ENCODE data around the gene ATP8B4. TPM values are rescaled to one million over a fixed set of nuclear protein-coding genes. Genes with fewer than 3 reads are reported as not detected.

Gene ATP8B4
- total RNA-seq, 1 experiment from 2014 or later, result not detected

- Histone ChIP-seq H2AFZ (ENCODE audit: low read length) (no peak overlapping the region), H3K4me1 (ENCODE audit: insufficient read depth, low read length) (0 out of 2 replicates have a peak, but pooled peaks cover 4% of the 10 kb centered on the region), H3K4me2 (ENCODE audit: low read length) (no peak overlapping the region), H3K9me3 (ENCODE audit: low read length) (no peaks in the 10 kb centered on the region), H4K20me1 (ENCODE audit: low read length) (no peaks in the 10 kb centered on the region), H3K36me3 (ENCODE audit: low read depth, low read length) (no peaks in the 10 kb centered on the region), H3K27me3 (ENCODE audit: low read length) (no peaks in the 10 kb centered on the region), H3K4me3 (ENCODE audit: low read length) (no peak overlapping the region), H3F3A (ENCODE audit: low read length, unreplicated experiment) (no peaks in the 10 kb centered on the region), H3K9ac (ENCODE audit: low read length) (no peak overlapping the region), H3K9me2 (replicated peaks; ENCODE audit: low read length) (no peaks in the 10 kb centered on the region), H3K79me2 (ENCODE audit: low read length) (no peaks in the 10 kb centered on the region), H3K27ac (ENCODE audit: low read length) (no peak overlapping the region)
- no peak for ATAC-seq
- intact Hi-C loops (cut with micrococcal nuclease), result no loop called here
- DNase-seq, result no peak
- POLR2A ChIA-PET (ENCODE audit: unreplicated experiment), result no interaction called here
- CTCF ChIA-PET, result no interaction called here
- BruUV-seq (replicated peaks), result no TSS peak
- TF ChIP-seq EZH2 (IDR thresholded peaks at IDR 0.05; ENCODE audit: low read length, unreplicated experiment) (no peak), EZH2phosphoT487 (IDR thresholded peaks at IDR 0.05; ENCODE audit: borderline replicate concordance, low read length) (no peak)
- TF ChIP-seq, protein P1, sequence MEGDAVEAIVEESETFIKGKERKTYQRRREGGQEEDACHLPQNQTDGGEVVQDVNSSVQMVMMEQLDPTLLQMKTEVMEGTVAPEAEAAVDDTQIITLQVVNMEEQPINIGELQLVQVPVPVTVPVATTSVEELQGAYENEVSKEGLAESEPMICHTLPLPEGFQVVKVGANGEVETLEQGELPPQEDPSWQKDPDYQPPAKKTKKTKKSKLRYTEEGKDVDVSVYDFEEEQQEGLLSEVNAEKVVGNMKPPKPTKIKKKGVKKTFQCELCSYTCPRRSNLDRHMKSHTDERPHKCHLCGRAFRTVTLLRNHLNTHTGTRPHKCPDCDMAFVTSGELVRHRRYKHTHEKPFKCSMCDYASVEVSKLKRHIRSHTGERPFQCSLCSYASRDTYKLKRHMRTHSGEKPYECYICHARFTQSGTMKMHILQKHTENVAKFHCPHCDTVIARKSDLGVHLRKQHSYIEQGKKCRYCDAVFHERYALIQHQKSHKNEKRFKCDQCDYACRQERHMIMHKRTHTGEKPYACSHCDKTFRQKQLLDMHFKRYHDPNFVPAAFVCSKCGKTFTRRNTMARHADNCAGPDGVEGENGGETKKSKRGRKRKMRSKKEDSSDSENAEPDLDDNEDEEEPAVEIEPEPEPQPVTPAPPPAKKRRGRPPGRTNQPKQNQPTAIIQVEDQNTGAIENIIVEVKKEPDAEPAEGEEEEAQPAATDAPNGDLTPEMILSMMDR (conservative IDR thresholded peaks at IDR 0.05; ENCODE audit: low read depth, low read length), result no peak
These were observed 94.8 kb downstream of the ATP8B4 start for GRCh38 chr15:50024281-50024680.

- Histone ChIP-seq H3K4me1 (ENCODE audit: insufficient read depth, low read length) (no peaks in the 10 kb centered on the region), H3K27me3 (ENCODE audit: low read length) (no peaks in the 10 kb centered on the region), H3K9ac (ENCODE audit: low read length) (no peak overlapping the region), H3K27ac (ENCODE audit: low read length) (no peak overlapping the region), H4K20me1 (ENCODE audit: low read length) (no peaks in the 10 kb centered on the region), H3K4me3 (ENCODE audit: low read length) (no peak overlapping the region), H3K4me2 (ENCODE audit: low read length) (no peak overlapping the region), H3K9me2 (replicated peaks; ENCODE audit: low read length) (no peaks in the 10 kb centered on the region), H3F3A (ENCODE audit: low read length, unreplicated experiment) (no peaks in the 10 kb centered on the region), H2AFZ (ENCODE audit: low read length) (no peak overlapping the region), H3K36me3 (ENCODE audit: low read depth, low read length) (no peaks in the 10 kb centered on the region), H3K9me3 (ENCODE audit: low read length) (no peaks in the 10 kb centered on the region), H3K79me2 (ENCODE audit: low read length) (no peaks in the 10 kb centered on the region)
- intact Hi-C loops (cut with micrococcal nuclease), result no loop called here
- CTCF ChIA-PET, result no interaction called here
- TF ChIP-seq EZH2phosphoT487 (IDR thresholded peaks at IDR 0.05; ENCODE audit: borderline replicate concordance, low read length) (no peak), EZH2 (IDR thresholded peaks at IDR 0.05; ENCODE audit: low read length, unreplicated experiment) (no peak)
- TF ChIP-seq, protein P1 (conservative IDR thresholded peaks at IDR 0.05; ENCODE audit: low read depth, low read length), result no peak
- no peak for DNase-seq
- ATAC-seq, result no peak
- BruUV-seq (replicated peaks), result no TSS peak
- POLR2A ChIA-PET (ENCODE audit: unreplicated experiment), result no interaction called here
These were observed 100.5 kb downstream of the ATP8B4 start for GRCh38 chr15:50018491-50018890.

GRCh38 chr15:50017522-50017921 lies 101.5 kb downstream of the ATP8B4 start:
- H3K9ac ChIP-seq (ENCODE audit: low read length), result no peak overlapping the region
- ATAC-seq (no peak), DNase-seq (no peak)
- H3K9me3 ChIP-seq (ENCODE audit: low read length), result no peaks in the 10 kb centered on the region
- CTCF ChIA-PET, result no interaction called here
- intact Hi-C loops (cut with micrococcal nuclease), result no loop called here
- no peaks in the 10 kb centered on the region for H3K79me2 ChIP-seq (ENCODE audit: low read length)
- H3K27me3 ChIP-seq (ENCODE audit: low read length), result no peaks in the 10 kb centered on the region
- no peaks in the 10 kb centered on the region for H3K9me2 ChIP-seq (replicated peaks; ENCODE audit: low read length)
- no peak overlapping the region for H2AFZ ChIP-seq (ENCODE audit: low read length)
- no TSS peak for BruUV-seq (replicated peaks)
- no peak overlapping the region for H3K4me2 ChIP-seq (ENCODE audit: low read length)
- no peaks in the 10 kb centered on the region for H3F3A ChIP-seq (ENCODE audit: low read length, unreplicated experiment)
- H4K20me1 ChIP-seq (ENCODE audit: low read length), result no peaks in the 10 kb centered on the region
- H3K27ac ChIP-seq (ENCODE audit: low read length), result no peak overlapping the region
- TF ChIP-seq EZH2 (IDR thresholded peaks at IDR 0.05; ENCODE audit: low read length, unreplicated experiment) (no peak), EZH2phosphoT487 (IDR thresholded peaks at IDR 0.05; ENCODE audit: borderline replicate concordance, low read length) (no peak)
- TF ChIP-seq, protein P1 (conservative IDR thresholded peaks at IDR 0.05; ENCODE audit: low read depth, low read length), result no peak
- no peaks in the 10 kb centered on the region for H3K36me3 ChIP-seq (ENCODE audit: low read depth, low read length)
- POLR2A ChIA-PET (ENCODE audit: unreplicated experiment), result no interaction called here
- H3K4me3 ChIP-seq (ENCODE audit: low read length), result no peak overlapping the region
- H3K4me1 ChIP-seq (ENCODE audit: insufficient read depth, low read length), result no peaks in the 10 kb centered on the region

Data from PC-3 (cell line).